HG03432 (cell line): ENCODE measurements around the gene MPI.
"Not testable (repeated sequence)": the region's sequence is repeated elsewhere in the genome, so short reads cannot be mapped to it uniquely, and the experiment has no call there.

Experiments
- ATAC-seq: cut with Tn5 transposase; IDR thresholded peaks from one replicate; pipeline ENCODE4 v1.9.1; 2021; ENCODE audit warnings: mild to moderate bottlenecking, moderate library complexity; ENCODE audit not compliant: unreplicated experiment

MPI gene

GRCh38 chr15:74863239-74864056, 26.4 kb upstream of the MPI start:
- no peak for ATAC-seq

- no peak for ATAC-seq
Observed at GRCh38 chr15:74864296-74864695, 25.5 kb upstream of the MPI start.

- no peak for ATAC-seq
Observed at GRCh38 chr15:74865316-74865715, 24.5 kb upstream of the MPI start.

DNA sequence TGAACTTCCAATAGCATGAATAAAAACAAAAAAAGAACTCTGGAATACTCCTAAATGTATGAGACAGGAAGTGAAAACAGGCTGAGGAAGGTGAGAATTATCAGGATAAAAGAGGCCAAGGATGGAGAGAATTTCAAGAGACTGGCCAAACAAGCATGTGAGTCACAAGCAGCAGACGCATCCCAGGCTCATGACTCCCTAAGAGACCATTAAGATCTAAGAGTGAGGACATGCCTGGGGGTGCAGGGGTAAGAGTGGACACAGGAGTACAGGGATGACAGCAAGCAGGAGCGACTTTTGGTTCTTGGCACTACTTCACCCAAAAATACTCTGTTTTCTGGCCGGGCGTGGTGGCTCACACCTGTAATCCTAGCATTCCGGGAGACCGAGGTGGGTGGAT, 23.8 kb upstream of the MPI start:
- no peak for ATAC-seq

DNA sequence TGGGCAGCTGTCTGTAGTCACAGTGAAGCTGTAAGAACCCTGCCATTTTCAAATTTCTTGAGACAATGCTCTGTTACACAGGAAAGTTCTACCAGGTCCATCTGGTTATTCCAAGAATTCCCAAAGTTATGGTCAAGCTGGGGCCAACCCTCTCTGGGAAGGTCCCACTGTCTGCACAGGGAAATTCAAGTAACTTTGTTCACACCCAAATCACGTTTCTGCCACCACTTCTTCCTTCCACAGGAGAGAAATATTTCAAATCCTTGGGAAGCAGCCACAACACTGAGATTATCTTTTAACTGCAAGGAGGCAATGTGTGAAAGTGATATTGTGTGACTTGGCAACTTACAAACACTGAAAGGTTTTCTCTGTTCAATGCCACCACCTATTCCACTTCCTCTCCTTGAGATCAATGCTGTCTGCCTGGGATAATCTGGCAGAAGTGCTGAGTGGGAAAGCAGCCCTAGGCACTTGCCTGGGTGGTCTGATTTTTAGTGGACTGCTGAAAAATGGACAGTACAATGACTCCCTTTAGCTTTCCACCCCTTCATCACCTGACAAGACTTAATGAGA, 22.3 kb upstream of the MPI start:
- no peak for ATAC-seq

DNA sequence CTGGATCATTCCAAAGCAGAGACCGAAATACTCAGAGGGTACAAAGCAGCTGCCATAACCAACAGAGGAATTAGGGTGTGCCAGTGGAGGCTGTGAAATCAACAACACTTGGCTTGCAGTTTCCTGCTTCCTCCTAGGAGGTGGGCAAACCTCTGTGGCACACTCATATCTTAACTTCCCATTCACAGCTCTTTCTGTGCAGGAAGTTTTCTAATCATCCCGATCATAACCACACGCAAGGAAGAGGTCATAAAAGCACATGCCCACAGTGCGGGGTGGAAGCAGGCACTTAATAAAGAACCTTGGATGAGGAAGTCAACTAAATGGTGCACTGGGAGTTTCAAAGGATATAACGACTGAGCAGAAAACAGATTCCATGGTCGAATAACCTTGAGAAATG, 21.8 kb upstream of the MPI start:
- no peak for ATAC-seq

DNA sequence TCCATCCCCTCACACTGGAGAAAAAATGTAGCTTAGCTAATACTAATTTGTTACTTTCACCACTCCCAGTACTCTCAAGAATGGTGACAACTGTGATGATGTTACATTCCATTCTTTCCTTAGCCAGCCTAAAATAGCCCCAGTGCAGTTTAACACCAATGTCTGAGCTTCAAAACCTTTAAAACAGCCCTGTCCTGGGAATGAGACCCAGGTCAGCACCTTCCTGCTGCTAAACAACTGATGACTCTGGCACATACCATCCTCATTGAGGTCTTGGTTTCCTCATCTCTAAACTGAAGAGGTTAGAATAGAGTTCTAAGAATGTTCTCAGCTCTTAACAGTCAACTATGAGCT, 20.5 kb upstream of the MPI start:
- ATAC-seq = no peak

GRCh38 chr15:74869726-74870407, 20.0 kb upstream of the MPI start:
- ATAC-seq = peak; percentile 36

GRCh38 chr15:74870436-74871215, 19.2 kb upstream of the MPI start:
- ATAC-seq = no peak

GRCh38 chr15:74872702-74873035, 17.2 kb upstream of the MPI start:
- no peak for ATAC-seq

GRCh38 chr15:74873036-74873755, 16.6 kb upstream of the MPI start, which contains the start of gene SCAMP2:
SCAMP2 (minus strand) TSS chr15:74873365; CDS start chr15:74873255, 110 bp downstream.
- ATAC-seq = peak; percentile 87

DNA sequence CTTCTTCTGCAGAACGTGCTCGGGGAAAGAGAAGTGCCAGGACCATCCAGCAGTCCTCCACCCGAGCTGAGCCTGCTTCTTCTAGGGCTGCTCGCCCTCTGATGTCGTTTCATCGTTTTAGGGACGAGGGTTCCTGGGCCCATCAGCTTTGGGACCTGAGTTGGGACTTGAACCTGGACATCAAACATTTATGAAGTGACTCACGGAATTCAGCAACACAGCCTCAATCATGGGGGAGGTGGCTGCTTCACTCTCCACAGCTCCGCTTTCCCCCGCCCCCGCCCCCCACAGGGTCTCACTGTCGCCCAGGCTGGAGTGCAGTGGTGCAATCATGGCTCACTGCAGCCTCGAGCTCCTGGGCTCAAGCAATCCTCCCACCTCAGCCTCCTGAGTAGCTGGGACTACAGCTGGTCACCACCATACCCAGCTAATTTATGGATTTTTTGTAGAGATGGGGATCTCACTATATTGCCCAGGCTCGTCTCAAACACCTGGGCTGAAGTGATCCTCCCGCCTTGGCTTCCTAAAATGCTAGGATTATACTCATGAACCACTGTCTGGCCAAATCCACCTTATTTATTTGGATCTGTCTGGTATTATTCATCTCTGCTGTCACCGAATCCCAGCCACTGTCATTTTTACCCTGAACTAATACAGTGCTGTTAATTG, 16.0 kb upstream of the MPI start:
- no peak for ATAC-seq

DNA sequence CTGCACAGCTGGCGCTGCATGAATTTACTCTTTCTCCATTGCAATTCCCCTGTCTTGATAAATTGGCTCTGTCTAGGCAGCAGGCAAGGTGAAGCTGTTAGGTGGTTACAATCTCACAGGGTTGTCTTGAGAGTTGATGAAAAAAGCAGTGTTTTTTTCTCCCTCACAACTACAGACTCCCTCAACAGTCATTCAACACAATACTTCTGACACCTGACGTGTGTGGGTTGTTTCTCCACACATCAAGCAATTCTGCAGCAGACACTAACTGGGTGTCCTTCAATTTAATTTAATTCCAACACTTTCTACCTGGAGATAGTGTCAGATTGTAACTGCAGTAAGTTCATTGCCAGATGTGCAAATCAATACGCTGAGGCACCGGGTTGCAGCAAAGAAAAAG, 11.6 kb upstream of the MPI start:
- ATAC-seq = no peak

DNA sequence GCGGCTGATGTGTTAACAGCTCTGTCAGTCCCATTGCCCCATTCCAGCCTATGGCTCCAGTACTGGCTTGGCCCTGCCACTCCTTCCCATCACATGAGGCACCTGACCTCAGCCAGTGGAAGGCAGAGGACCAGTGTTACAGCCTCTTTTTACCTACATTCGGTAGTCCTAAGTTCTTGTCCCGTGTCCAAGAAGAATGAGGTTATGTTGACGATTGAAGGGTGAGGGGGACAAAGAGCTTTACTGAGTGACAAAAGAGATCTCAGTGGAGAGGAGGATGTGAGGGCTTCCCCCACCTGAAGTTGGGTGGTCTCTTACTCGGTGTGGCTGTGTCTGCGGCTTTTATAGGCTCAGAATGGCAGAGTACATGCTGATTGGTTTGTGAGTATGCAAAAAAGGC, 7.3 kb upstream of the MPI start:
- ATAC-seq = no peak

GRCh38 chr15:74884428-74885223, 5.2 kb upstream of the MPI start:
- ATAC-seq = no peak

DNA sequence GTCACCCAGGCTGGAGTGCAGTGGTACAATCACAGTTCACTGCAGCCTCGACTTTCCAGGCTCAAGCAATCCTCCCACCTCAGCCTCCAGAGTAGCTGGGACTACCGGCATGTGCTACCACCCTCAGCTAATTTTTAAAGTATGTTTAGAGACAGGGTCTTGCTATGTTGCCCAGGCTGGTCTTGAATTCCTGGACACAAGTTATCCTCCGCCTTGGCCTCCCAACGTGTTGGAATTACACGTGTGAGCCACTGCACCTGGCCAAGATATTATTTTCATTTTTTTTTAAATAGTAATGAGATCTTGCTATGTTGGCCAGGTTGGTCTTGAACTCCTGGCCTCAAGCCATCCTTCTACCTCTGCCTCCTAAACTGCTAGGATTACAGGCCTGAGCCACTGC, 4.4 kb upstream of the MPI start:
- no peak for ATAC-seq

- ATAC-seq = not testable (repeated sequence)
Observed at GRCh38 chr15:74887537-74888193, 2.2 kb upstream of the MPI start.

DNA sequence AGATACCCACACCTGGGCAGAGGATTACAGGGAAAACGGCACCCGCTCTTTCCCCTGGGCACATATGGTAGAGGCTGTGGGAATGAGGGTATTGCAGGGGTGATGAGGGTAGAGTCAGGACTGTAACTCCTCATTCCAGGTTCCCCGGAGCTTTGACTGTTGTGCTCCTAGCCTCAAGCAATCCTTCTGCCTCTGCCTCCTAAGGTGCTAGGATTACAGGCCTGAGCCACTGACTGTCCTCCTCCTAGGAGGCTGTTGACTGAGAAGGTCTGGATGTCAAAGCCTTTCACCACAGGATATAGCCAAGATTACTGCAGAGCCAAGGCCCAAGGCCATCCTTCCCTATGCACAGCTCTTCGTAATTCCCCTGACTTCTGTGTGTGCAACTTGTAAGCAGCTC, 1.1 kb upstream of the MPI start:
- ATAC-seq = no peak

DNA sequence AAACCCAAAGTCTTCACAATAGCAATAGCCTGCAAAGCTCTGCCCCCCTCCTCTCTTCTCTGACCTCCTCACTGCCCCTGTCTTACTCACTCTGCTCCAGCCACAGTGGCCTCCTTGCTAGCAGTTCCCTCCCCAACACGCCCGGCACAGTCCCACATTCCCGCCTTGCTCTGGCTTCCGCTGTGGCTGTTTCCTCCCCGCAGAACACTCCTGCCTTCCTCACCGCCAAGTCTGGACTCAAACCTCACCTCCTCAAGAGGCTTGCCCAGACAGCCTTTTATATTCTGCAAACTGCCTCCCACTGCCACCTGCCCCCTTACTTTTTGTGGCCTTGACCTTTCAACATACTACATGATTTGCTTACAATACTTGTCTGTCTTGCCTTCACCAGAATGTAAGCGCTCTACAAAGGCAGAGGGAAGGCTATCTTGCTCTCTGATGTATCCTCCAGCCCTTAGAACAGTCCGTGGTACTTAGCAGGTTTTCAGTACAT, 406 bp upstream of the MPI start:
- peak; percentile 24 for ATAC-seq
